Gastroesophageal sphincter (tissue), 3 donors: ENCODE data around the gene PI4KA.

Experiments
- POLR2A ChIP-seq, 2 donors: fragments of 450-650 bp; IDR thresholded peaks; one replicate each; pipeline ENCODE4 v1.6.1; 2017; ENCODE audit warnings: antibody characterized with exemption in 2 of 2, mild to moderate bottlenecking in 2 of 2, moderate library complexity in 1 of 2
- POLR2AphosphoS5 ChIP-seq: sonication (generic); formaldehyde crosslinking; IDR thresholded peaks from one replicate; pipeline ENCODE4 v1.6.1; 2017; ENCODE audit warnings: antibody characterized with exemption
- TF ChIP-seq, protein P1 (sequence below), 4 experiments: fragments of 200-600 bp in 2 of 4; fragments of 450-650 bp in 2 of 4; sonication (generic) in 1 of 4; IDR thresholded peaks; one replicate each; pipeline ENCODE4 v1.5.1; 2017 to 2019; ENCODE audit warnings: antibody characterized with exemption in 4 of 4, mild to moderate bottlenecking in 2 of 4, moderate library complexity in 2 of 4

DNA sequence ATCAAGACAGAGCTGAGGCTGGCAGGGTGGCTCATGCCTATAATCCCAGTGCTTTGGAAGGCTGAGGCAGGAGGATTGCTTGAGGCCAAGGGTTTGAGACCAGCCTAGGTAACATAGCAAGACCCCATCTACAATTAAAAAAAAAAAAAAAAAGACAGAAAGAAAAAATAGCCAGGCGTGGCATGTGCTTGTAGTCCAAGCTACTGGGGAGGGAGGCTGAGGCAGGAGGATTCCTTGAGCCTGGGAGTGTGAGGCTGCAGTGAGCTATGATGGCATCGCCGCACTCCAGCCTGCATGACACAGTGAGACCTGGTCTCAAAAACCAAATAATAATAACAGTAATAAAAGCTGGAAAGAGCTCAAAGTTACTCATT lies 75.3 kb downstream of the PI4KA start:
- TF ChIP-seq, protein P1, sequence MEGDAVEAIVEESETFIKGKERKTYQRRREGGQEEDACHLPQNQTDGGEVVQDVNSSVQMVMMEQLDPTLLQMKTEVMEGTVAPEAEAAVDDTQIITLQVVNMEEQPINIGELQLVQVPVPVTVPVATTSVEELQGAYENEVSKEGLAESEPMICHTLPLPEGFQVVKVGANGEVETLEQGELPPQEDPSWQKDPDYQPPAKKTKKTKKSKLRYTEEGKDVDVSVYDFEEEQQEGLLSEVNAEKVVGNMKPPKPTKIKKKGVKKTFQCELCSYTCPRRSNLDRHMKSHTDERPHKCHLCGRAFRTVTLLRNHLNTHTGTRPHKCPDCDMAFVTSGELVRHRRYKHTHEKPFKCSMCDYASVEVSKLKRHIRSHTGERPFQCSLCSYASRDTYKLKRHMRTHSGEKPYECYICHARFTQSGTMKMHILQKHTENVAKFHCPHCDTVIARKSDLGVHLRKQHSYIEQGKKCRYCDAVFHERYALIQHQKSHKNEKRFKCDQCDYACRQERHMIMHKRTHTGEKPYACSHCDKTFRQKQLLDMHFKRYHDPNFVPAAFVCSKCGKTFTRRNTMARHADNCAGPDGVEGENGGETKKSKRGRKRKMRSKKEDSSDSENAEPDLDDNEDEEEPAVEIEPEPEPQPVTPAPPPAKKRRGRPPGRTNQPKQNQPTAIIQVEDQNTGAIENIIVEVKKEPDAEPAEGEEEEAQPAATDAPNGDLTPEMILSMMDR (IDR thresholded peaks at IDR 0.05), result no peak
- TF ChIP-seq POLR2AphosphoS5 (no peak), POLR2A (IDR thresholded peaks at IDR 0.05) (no peak)
